Psoas muscle (tissue), 8 donors: ENCODE data around the gene COL8A1. TPM values are rescaled to one million over a fixed set of nuclear protein-coding genes. Genes with fewer than 3 reads are reported as not detected.
A peak's percentile ranks its signal among the peaks of the same experiment; 100 is the strongest.

ENCODE experiments used
- ATAC-seq, 4 donors: fragments of 200-7000 bp; cut with Tn5 transposase; one replicate each; pipeline ENCODE4 v1.9.1; 2020; ENCODE audit warnings: moderate library complexity in 3 of 4, mild to moderate bottlenecking in 2 of 4
- DNase-seq, 2 donors: peaks; one replicate each; pipeline ENCODE4 v3.0.0-alpha.2; 2020
- H3K27ac ChIP-seq: fragments of 200-600 bp; one replicate; pipeline ENCODE4 v1.8.0; 2022
- H3K27me3 ChIP-seq, 3 donors: fragments of 200-600 bp in 1 of 3; one replicate each; pipeline versions ENCODE4 v1.6.1 to v1.8.0; 2013 to 2022; ENCODE audit warnings: low read length in 2 of 3, mild to moderate bottlenecking in 2 of 3, moderate library complexity in 1 of 3; ENCODE audit not compliant: insufficient read depth in 3 of 3
- H3K36me3 ChIP-seq, 2 donors: fragments of 200-600 bp in 1 of 2; one replicate each; pipeline versions ENCODE4 v1.6.1 to v1.8.0; 2013 to 2022; ENCODE audit warnings: low read depth in 1 of 2, mild to moderate bottlenecking in 1 of 2, moderate library complexity in 1 of 2; ENCODE audit not compliant: insufficient read depth in 1 of 2
- H3K4me1 ChIP-seq: fragments of 200-600 bp; one replicate; pipeline ENCODE4 v1.8.0; 2022
- H3K4me3 ChIP-seq: fragments of 200-600 bp; one replicate; pipeline ENCODE4 v1.8.0; 2022; ENCODE audit warnings: mild to moderate bottlenecking
- H3K9me3 ChIP-seq: fragments of 200-600 bp; one replicate; pipeline ENCODE4 v1.8.0; 2022
- CTCF ChIP-seq: fragments of 200-600 bp; IDR thresholded peaks from one replicate; pipeline ENCODE4 v1.8.0; 2022; ENCODE audit warnings: antibody characterized with exemption
- whole genome bisulfite sequencing, 3 donors: extraction: QIAGEN DNeasy Blood & Tissue Kit; methylation state at CpG; one replicate each; pipeline versions ENCODE4 v1.1.6 to v1.1.7; 2013; 5-methylcytosine and 5-hydroxymethylcytosine counted together
- intact Hi-C, 2 donors: fragments of 100-400 bp; cut with DNase I; formaldehyde crosslinking; loops; one replicate each; pipeline versions ENCODE4 v1.11.0 to v1.14.2; 2022
- polyA plus RNA-seq, 3 donors: library from polyadenylated mRNA; stranded (reverse); fragments of 200-250 nt; gene quantifications; one replicate each; pipeline ENCODE4 v1.2.3, GENCODE V29; 2013
- total RNA-seq, 4 donors: library from RNA; stranded (reverse); fragmentation: NEBNext Ultra II Directional in 2 of 4; extraction: Animal tissue kit (Norgen Biotek cat#: 25700) in 2 of 4; gene quantifications; one replicate each; pipeline versions ENCODE4 v1.2.1 to v1.2.4, GENCODE V29; 2021 to 2023
- donor health status: healthy with polysubstance abuse.
- donor health status: DM: no; HTN: no; CAD: no; lungs with moderate emphysema.
- donor health status: Bipolar disorder and iron deficiency.
- donor health status: healthy.
- donor health status: DM: yes; HTN: yes; CAD: no.
- donor health status: DM: no; HTN: no; CAD: no.
- donor health status: DM: no; HTN: no; CAD: no.
- donor health status: DM: yes; HTN: yes; CAD: no.

COL8A1 gene
- total and polyA plus RNA-seq, 7 donors, result 1.2 to 11.3 (median 2.3) TPM

GRCh38 chr3:99833617-99834205 lies 195.3 kb downstream of the COL8A1 start:
- WGBS, 3 donors, result 55 to 61% (median 56%) methylated on average over 4 of the region's 4 CpGs
- Histone ChIP-seq H3K27me3 (no peaks in the 10 kb centered on the region), H3K36me3 (peaks cover 7 to 16% of the 10 kb centered on the region in 2 donors), H3K4me1 (peaks cover 10% of the 10 kb centered on the region), H3K27ac (peak overlapping the region; percentile 50), H3K9me3 (no peaks in the 10 kb centered on the region), H3K4me3 (no peak overlapping the region)
- no peak for ATAC-seq
- TF ChIP-seq CTCF, result no peak
- no peak for DNase-seq
- intact Hi-C loops, result loop anchor here in 1 of 2 donors (1.0 to 10.0 kb wide), 2 partner anchors 421 to 501 kb away; partner anchors contain the start of gene NIT2

GRCh38 chr3:99834211-99834957 lies 196.0 kb downstream of the COL8A1 start:
- H3K9me3 ChIP-seq, result no peaks in the 10 kb centered on the region
- peaks cover 10% of the 10 kb centered on the region for H3K4me1 ChIP-seq
- ATAC-seq, result no peak
- peaks cover 7 to 13% of the 10 kb centered on the region in 2 donors for H3K36me3 ChIP-seq
- TF ChIP-seq CTCF, result no peak
- 95 to 97% (median 95%) methylated on average over 2 of the region's 2 CpGs for WGBS, 3 donors
- H3K27me3 ChIP-seq, result no peaks in the 10 kb centered on the region
- no peak for DNase-seq
- H3K4me3 ChIP-seq, result no peak overlapping the region
- intact Hi-C loops, result loop anchor here in 1 of 2 donors (10.0 kb wide), 1 partner anchor 500 kb away; the partner anchor contains the start of gene NIT2
- H3K27ac ChIP-seq, result peak overlapping the region; percentile 50

- intact Hi-C loops, result loop anchor here (2.0 to 10.0 kb wide), 3 partner anchors 20 to 498 kb away; partner anchors contain the start of gene NIT2 (in 1 of the 2)
- H3K36me3 ChIP-seq, result peaks cover 0 to 7% of the 10 kb centered on the region in 2 donors
- H3K27me3 ChIP-seq, result no peaks in the 10 kb centered on the region
- DNase-seq (no peak), ATAC-seq (no peak)
- H3K27ac ChIP-seq, result no peak overlapping the region
- 70 to 77% (median 76%) methylated on average over 3 of the region's 3 CpGs for WGBS, 3 donors
- H3K4me3 ChIP-seq, result no peak overlapping the region
- H3K9me3 ChIP-seq, result no peaks in the 10 kb centered on the region
- H3K4me1 ChIP-seq, result peaks cover 10% of the 10 kb centered on the region
- TF ChIP-seq CTCF, result no peak
Observed at GRCh38 chr3:99836681-99837080, 198.3 kb downstream of the COL8A1 start.

GRCh38 chr3:99837715-99838114 lies 199.3 kb downstream of the COL8A1 start:
- Histone ChIP-seq H3K27ac (peak overlapping the region; percentile 43), H3K4me3 (no peak overlapping the region), H3K9me3 (no peaks in the 10 kb centered on the region), H3K4me1 (peaks cover 10% of the 10 kb centered on the region), H3K27me3 (no peaks in the 10 kb centered on the region), H3K36me3 (peaks cover 0 to 7% of the 10 kb centered on the region in 2 donors)
- 90 to 100% (median 97%) methylated on average over 1 of the region's 1 CpG for WGBS, 3 donors
- no peak for TF ChIP-seq CTCF
- intact Hi-C loops, result loop anchor here (2.0 to 10.0 kb wide), 3 partner anchors 19 to 497 kb away; partner anchors contain the start of gene NIT2 (in 1 of the 2)
- DNase-seq, result no peak
- no peak for ATAC-seq
